Activated CD4-positive, alpha-beta T cell treated with anti-CD3 and anti-CD28 coated beads, Interleukin-2, amount 10 ng/mL, durations not matched to agents 24 days and 14 days (primary cell): Measurements from ENCODE around the gene CARD11. TPM values are rescaled to one million over a fixed set of nuclear protein-coding genes. Genes with fewer than 3 reads are reported as not detected.
"Not testable (repeated sequence)": the region's sequence is repeated elsewhere in the genome, so short reads cannot be mapped to it uniquely, and the experiment has no call there.

Experiments
- DNase-seq: peaks from one replicate; pipeline ENCODE4 v3.0.0; 2022
- H3K27ac Mint-ChIP-seq: one replicate; pipeline ENCODE4 v1.8.0; 2022; ENCODE audit warnings: mild to moderate bottlenecking, mixed read lengths
- H3K27me3 Mint-ChIP-seq: one replicate; pipeline ENCODE4 v1.8.0; 2022; ENCODE audit warnings: mixed read lengths
- H3K36me3 Mint-ChIP-seq: one replicate; pipeline ENCODE4 v1.8.0; 2022; ENCODE audit warnings: low read depth, mild to moderate bottlenecking, mixed read lengths
- H3K4me1 Mint-ChIP-seq: one replicate; pipeline ENCODE4 v1.8.0; 2021; ENCODE audit warnings: mixed read lengths
- H3K4me3 Mint-ChIP-seq: one replicate; pipeline ENCODE4 v1.8.0; 2022; ENCODE audit warnings: mild to moderate bottlenecking, moderate library complexity, mixed read lengths
- H3K9me3 Mint-ChIP-seq: one replicate; pipeline ENCODE4 v1.8.0; 2021; ENCODE audit warnings: mixed read lengths
- intact Hi-C: fragments of 100-400 bp; cut with micrococcal nuclease; formaldehyde crosslinking; loops from one replicate; pipeline ENCODE4 v1.15.1; 2023
- total RNA-seq: library from RNA; stranded (reverse); gene quantifications from 2 replicates; pipeline ENCODE4 v1.2.3, GENCODE V29; 2022

CARD11 gene
- total RNA-seq, 1 donor from 2014 or later, result 96.2 TPM

DNA sequence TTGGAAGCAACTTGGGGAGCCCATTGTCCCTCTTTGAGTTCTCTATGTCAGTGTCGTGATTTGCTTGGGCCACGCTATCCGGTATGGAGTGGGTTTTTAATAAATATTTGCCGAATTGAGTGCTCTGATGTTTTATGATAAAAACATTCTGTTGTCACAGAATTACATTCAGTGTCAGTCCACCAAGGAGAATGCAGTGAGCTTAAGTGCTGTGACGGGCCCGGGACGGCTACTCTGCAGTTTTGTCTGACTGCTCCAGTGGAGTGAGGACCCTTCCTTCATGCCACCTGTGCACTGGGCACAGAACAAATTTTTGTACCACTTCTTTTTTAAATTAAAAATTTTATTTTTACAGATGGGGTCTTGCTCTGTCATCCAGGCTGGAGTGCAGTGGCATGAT, 76.0 kb downstream of the CARD11 start:
- H3K36me3 Mint-ChIP-seq, result peaks cover 49% of the 10 kb centered on the region
- H3K27me3 Mint-ChIP-seq, result no peaks in the 10 kb centered on the region
- no peak overlapping the region for H3K4me3 Mint-ChIP-seq
- H3K9me3 Mint-ChIP-seq, result peaks cover 17% of the 10 kb centered on the region
- intact Hi-C loops, result no loop called here
- no peak overlapping the region for H3K27ac Mint-ChIP-seq
- no peak for DNase-seq
- H3K4me1 Mint-ChIP-seq, result peaks cover 21% of the 10 kb centered on the region

DNA sequence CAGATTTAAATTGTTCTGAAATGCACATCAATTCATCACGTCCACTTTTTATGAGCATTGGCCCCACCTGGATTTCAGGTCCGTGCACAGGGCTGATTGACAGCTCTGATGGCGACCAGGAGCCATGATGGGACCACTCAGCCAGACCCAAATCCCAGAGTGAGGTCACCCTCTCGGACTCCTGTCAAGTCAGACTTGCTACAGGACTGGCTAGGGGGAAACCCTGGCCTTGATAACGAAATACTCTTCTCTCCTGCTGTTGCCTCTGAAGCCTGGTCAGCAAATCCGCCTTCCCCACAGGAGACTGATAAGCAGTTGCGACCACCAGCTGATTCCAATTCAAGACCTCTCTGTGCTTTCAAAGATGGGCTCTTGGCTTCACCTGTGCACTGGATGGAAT, 76.4 kb downstream of the CARD11 start:
- DNase-seq, result no peak
- Mint-ChIP-seq H3K27ac (no peak overlapping the region), H3K36me3 (peaks cover 49% of the 10 kb centered on the region), H3K9me3 (peaks cover 17% of the 10 kb centered on the region), H3K4me3 (no peak overlapping the region), H3K27me3 (no peaks in the 10 kb centered on the region), H3K4me1 (peaks cover 18% of the 10 kb centered on the region)
- intact Hi-C loops, result no loop called here

DNA sequence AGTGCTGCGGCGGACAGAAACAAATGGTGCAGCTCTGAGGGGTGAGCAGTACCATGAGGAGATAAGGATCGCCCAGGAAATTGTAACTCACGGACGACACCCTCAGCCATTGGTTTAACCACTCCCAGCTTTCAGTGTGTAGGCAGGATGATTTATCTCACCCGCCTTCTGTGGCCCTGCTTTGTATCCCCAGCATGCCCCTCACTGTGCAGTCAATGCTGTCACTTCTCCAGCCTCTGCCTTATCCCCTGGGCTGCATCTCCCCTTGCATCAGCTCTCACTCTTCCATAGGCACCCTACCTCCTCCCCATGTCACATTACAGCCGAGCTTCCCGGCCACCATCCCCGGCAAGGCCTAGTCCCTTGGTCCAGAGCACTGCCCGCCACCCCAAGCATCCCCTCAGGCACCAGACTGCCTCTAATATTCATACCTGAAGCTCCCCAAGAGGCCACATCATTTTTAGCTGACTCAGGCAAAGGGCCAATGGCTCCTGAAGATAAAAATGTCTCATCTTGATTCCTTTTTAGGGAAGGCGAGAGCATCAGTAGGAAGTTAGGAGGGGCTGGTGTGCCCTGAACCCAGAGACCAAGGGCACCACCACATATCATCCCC, 77.1 kb downstream of the CARD11 start:
- intact Hi-C loops, result no loop called here
- H3K36me3 Mint-ChIP-seq, result peaks cover 54% of the 10 kb centered on the region
- peaks cover 17% of the 10 kb centered on the region for H3K9me3 Mint-ChIP-seq
- DNase-seq, result no peak
- H3K4me1 Mint-ChIP-seq, result peaks cover 20% of the 10 kb centered on the region
- H3K27me3 Mint-ChIP-seq, result no peaks in the 10 kb centered on the region
- no peak overlapping the region for H3K4me3 Mint-ChIP-seq
- peak overlapping the region; percentile 6 for H3K27ac Mint-ChIP-seq

DNA sequence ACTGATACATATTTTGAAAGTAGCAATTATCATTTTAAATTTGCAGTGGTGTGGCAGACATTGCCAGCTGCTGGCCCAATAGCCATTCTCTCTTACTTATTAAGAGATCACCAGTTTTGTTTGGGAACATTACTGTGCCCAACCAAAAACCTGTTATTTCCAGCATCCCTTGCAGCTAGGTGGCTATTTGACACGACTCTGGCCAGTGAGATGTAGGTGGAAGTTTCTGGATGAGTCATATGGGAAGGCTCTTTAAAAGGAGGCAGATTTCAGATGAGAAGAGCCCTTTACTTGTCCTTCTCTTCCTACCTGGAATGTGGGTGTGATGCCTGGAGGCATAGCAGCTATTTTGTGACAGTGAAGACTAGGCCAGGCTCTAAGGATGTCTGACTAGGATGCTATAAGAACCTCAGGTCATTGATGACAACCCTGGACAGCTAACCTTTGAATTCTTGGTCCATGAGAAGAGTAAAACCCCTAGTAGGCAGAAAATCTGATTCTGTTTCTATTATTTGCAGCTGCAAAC, 77.9 kb downstream of the CARD11 start:
- Mint-ChIP-seq H3K36me3 (peaks cover 52% of the 10 kb centered on the region), H3K27me3 (no peaks in the 10 kb centered on the region), H3K4me3 (no peak overlapping the region), H3K9me3 (peaks cover 17% of the 10 kb centered on the region), H3K27ac (no peak overlapping the region), H3K4me1 (peaks cover 20% of the 10 kb centered on the region)
- no peak for DNase-seq
- intact Hi-C loops, result no loop called here

DNA sequence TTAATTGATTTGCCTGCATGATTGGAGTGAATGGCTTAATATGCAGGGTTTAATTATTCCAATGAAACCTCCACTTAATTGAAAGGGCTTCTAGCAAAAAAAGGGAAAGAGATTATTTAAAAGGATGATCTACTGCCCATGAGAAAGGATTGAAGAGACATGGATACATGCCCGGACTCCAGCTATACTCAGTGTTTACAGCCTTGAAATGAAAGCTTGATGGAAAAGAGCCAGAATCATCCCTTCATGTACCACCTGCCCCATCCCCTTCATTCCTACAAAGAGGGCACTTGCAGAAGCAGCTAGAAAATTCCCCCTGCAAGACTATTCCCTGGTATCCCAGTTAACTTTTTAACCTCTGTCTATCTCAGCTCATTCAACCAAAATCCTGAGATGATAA, 78.4 kb downstream of the CARD11 start:
- Mint-ChIP-seq H3K36me3 (peaks cover 55% of the 10 kb centered on the region), H3K9me3 (peaks cover 17% of the 10 kb centered on the region), H3K4me1 (peaks cover 22% of the 10 kb centered on the region), H3K4me3 (no peak overlapping the region), H3K27ac (no peak overlapping the region), H3K27me3 (no peaks in the 10 kb centered on the region)
- intact Hi-C loops, result no loop called here
- DNase-seq, result no peak

DNA sequence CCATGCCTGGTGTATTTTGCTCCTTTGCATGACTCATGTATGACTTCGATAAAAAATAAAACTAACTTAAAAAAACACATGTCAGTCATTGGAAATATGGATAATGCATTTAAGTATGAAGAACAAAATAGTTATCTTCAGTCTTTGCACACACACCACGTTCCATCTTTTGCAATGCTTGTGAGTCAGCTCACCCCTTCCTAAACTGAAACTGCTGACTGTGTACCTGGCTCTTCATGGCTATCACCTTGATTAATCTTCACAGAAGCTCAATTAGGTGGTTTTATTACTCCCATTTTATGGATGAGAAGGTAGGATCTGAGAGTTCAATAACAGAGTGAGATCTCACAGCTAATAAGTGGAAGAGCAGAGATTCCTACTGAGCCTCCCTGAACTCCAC, 79.5 kb downstream of the CARD11 start:
- peaks cover 28% of the 10 kb centered on the region for H3K4me1 Mint-ChIP-seq
- H3K9me3 Mint-ChIP-seq, result peaks cover 17% of the 10 kb centered on the region
- no peak for DNase-seq
- peaks cover 58% of the 10 kb centered on the region for H3K36me3 Mint-ChIP-seq
- intact Hi-C loops, result no loop called here
- no peak overlapping the region for H3K27ac Mint-ChIP-seq
- H3K4me3 Mint-ChIP-seq, result no peak overlapping the region
- no peaks in the 10 kb centered on the region for H3K27me3 Mint-ChIP-seq

DNA sequence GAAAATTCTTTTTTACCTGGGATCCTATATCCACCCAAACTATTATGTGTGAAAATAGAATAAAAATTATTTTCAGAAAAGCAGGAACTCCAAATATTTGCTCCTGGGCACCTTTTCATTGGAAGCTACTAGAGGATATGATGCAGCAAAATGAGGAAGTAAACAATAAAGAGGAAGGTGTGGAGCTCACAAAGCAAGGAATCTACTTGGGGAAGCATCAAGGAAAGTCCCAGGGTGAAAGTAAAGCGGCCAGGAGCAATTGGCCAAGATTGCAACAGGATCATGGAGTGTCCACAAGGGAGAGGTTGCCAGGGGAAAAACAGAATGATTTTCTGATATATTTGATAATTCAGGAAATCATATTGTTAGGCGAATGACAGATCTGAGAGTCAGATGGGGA, 80.8 kb downstream of the CARD11 start:
- no peak for DNase-seq
- Mint-ChIP-seq H3K9me3 (peaks cover 17% of the 10 kb centered on the region), H3K4me3 (no peak overlapping the region), H3K27ac (no peak overlapping the region), H3K4me1 (peaks cover 36% of the 10 kb centered on the region), H3K27me3 (no peaks in the 10 kb centered on the region), H3K36me3 (peaks cover 71% of the 10 kb centered on the region)
- intact Hi-C loops, result no loop called here

DNA sequence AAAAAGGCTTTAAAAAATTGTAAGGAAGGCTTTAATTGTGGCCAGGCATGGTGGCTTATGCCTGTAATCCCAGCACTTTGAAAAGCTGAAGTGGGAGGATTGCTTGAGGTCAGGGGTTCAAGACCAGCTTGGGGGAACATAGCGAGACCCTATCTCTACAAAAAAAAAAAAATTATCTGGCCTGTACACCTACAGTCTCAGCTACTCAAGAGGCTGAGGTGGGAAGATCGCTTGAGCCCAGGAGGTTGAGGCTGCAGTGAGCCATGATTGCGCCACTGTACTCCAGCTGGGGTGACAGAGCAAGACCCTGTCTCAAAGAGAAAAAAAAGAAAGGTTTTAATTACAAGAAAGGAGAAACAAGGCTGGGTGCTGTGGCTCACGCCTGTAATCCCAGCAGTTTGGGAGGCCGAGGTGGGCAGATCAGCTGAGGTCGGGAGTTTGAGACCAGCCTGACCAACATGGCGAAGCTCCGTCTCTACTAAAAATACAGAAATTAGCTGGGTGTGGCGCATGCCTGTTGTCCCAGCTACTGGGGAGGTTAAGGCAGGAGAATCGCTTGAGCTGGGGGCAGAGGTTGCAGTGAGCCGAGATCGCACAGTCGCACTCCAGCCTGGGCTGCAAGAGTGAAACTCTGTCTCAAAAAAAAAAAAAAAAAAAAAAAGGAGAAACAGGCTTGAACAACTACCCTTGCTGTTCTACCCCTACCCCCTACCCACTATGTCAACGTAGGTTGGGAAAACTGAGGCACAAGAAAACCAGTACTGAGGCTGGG, 83.7 kb downstream of the CARD11 start:
- Mint-ChIP-seq H3K9me3 (no peaks in the 10 kb centered on the region), H3K27ac (peak overlapping the region; percentile 78), H3K27me3 (no peaks in the 10 kb centered on the region), H3K36me3 (peaks cover 58% of the 10 kb centered on the region), H3K4me3 (no peak overlapping the region), H3K4me1 (peaks cover 52% of the 10 kb centered on the region)
- intact Hi-C loops, result loop anchor here (5.0 kb wide), 3 partner anchors 67 to 157 kb away; no protein-coding TSS in a partner anchor
- no peak for DNase-seq

DNA sequence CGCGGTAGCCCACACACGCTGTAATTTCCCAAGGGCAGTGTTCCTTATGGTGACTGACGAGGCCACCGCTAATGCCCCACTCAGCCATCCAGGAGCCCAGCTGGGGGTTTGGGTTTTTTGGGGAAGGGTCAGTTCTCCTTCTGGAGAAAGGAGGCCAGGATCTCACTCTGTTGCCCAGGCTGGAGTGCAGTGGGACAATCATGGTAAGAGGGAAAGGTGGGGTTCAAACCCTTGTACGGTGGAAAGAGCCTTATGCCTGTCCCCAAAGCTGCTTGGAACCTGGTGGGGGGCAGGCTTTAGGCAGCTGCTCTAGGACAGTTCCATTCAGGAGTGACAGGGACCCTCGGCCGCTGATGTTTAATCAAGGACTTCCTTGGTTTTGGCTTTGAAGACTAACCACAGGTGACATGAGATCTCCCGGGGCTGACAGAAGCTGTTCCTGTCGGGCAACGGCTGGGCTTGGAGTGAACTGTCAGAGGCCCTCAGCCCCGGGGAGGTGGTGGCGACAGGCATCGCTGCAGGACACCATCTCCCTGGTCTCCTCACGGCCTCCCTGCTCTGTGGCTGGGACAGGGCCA, 84.5 kb downstream of the CARD11 start:
- intact Hi-C loops, result loop anchor here (5.0 kb wide), 3 partner anchors 68 to 158 kb away; no protein-coding TSS in a partner anchor
- peak overlapping the region; percentile 34 for H3K27ac Mint-ChIP-seq
- DNase-seq, result no peak
- peaks cover 57% of the 10 kb centered on the region for H3K36me3 Mint-ChIP-seq
- no peaks in the 10 kb centered on the region for H3K27me3 Mint-ChIP-seq
- peaks cover 58% of the 10 kb centered on the region for H3K4me1 Mint-ChIP-seq
- H3K9me3 Mint-ChIP-seq, result no peaks in the 10 kb centered on the region
- H3K4me3 Mint-ChIP-seq, result peak overlapping the region; percentile 1

DNA sequence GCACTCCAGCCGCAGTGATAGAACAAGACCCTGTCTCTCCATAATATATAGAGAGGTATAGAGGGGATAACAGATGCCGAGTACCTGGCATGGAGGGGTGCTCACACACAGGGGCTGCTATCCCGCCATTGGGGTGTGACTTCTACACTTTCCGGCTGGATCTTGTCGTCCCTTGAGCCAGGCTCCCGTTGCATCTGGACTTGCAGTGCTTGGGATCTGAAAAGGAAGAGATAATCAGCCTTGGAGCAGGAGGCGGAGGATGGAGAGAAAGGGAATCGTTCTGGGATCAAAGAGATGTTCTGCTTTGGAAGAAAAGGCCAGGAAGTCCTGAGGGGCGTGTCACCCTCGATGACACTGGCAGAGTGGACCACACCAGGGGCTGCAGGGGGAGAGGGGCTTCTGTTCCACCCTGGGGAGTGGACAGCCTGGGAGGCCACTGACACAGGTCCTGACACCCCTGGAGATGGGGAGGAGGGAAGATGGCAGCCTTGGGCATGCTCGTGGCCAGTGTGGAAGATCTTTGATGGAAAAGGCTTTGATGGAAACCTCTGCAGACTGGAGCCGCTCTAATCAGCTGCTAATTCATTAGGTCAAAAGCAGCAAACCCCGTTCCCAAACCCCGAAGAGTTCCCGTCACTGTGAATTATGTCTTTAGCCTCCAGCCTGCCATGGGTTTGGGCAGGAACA, 85.1 kb downstream of the CARD11 start:
- Mint-ChIP-seq H3K36me3 (peaks cover 61% of the 10 kb centered on the region), H3K9me3 (no peaks in the 10 kb centered on the region), H3K27ac (peak overlapping the region; percentile 79), H3K4me3 (no peak overlapping the region), H3K27me3 (no peaks in the 10 kb centered on the region), H3K4me1 (peaks cover 63% of the 10 kb centered on the region)
- no peak for DNase-seq
- intact Hi-C loops, result loop anchor here (5.0 kb wide), 3 partner anchors 69 to 159 kb away; no protein-coding TSS in a partner anchor

DNA sequence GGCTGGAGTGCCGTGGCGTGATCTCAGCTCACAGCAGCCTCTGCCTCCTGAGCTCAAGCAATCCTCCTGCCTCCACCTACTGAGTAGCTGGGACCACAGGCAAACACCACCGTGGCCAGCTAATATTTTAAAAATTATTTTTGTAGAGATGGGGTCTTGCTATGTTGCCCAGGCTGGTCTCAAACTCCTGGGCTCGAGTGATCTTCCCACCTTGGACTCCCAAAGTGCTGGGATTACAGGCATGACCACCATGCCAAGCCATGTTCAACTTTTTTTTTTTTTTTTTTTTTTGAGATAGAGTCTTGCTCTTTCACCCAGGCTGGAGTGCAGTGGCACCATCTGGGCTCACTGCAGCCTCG, 86.3 kb downstream of the CARD11 start:
- intact Hi-C loops, result loop anchor here (2.0 to 5.0 kb wide), 4 partner anchors 21 to 160 kb away; no protein-coding TSS in a partner anchor
- not testable (repeated sequence) for H3K9me3 Mint-ChIP-seq, H3K4me3 Mint-ChIP-seq, H3K27me3 Mint-ChIP-seq, DNase-seq
- peaks cover 61% of the 10 kb centered on the region for H3K36me3 Mint-ChIP-seq
- peaks cover 60% of the 10 kb centered on the region for H3K4me1 Mint-ChIP-seq
- peak overlapping the region; percentile 84 for H3K27ac Mint-ChIP-seq

DNA sequence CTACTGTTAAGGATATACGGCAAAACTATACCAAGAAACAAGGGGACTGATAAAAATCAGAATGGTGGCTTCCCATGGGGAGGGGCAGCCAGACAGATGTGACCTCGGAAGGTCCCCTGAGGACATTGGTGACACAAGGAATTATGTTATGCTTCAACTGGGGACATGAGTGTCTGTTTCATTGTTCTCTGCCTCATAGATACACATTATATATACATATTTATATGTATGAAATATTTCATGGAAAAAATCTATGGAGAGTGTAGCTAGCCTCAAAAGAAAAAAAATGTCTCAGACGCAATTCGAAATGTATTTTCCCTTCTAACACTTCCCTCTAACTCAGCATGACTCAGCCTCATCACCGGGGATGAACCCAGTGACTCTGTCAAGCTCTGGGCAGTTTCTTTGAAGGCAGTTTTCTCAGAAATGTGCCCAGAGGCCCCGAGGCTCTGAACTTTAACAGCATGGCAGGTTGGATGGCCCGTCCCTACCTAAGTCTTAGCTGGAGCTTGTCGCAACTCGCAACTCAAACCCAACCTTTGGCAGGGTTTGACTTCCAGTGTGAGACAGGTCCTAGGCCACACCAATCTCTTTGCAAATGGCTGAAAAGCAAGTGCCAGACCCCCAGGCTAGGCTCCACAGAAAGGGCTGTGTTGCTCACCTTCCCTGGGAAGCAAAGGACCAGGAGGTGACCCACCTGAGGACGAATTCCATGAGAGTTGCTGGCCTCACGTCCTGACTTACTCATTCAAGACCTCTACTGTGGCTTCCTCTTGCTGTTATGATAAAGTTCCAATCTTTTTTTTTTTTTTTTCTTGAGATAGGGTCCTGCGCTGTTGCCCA, 86.9 kb downstream of the CARD11 start:
- Mint-ChIP-seq H3K36me3 (peaks cover 61% of the 10 kb centered on the region), H3K4me1 (peaks cover 60% of the 10 kb centered on the region), H3K27me3 (no peaks in the 10 kb centered on the region), H3K4me3 (peak overlapping the region; percentile 55), H3K9me3 (no peaks in the 10 kb centered on the region), H3K27ac (peak overlapping the region; percentile 87)
- intact Hi-C loops, result loop anchor here (1.0 to 5.0 kb wide), 5 partner anchors 22 to 161 kb away; partner anchors contain the start of gene CARD11
- peak; percentile 80 for DNase-seq

DNA sequence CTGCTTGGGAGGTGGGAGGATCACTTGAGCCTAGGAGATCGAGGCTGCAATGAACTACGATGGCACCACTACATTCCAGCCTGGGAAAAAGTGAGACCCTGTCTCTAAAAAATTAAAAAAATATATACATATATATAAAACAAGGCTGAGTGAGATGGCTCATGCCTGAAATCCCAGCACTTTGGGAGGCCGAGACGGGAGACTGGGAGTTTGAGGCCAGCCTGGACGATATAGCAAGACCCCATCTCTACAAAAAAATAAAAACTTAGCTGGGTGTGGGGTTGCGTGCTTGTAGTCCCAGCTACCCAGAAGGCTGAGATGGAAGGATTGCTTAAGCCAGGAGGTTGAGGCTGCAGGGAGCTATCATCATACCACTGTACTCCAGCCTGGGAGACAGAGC, 87.6 kb downstream of the CARD11 start:
- Mint-ChIP-seq H3K9me3 (peaks cover 2% of the 10 kb centered on the region), H3K4me1 (peaks cover 62% of the 10 kb centered on the region), H3K36me3 (peaks cover 64% of the 10 kb centered on the region), H3K27me3 (no peaks in the 10 kb centered on the region), H3K27ac (peak overlapping the region; percentile 87), H3K4me3 (no peak overlapping the region)
- no peak for DNase-seq
- intact Hi-C loops, result loop anchor here (1.0 to 5.0 kb wide), 5 partner anchors 23 to 161 kb away; partner anchors contain the start of gene CARD11
